Testis (tissue), 2 donors: ENCODE results near the gene TIAM1.

Experiments used
- CTCF ChIP-seq, 3 experiments: fragments of 450-650 bp in 2 of 3; fragments of 200-600 bp in 1 of 3; sonication (generic) in 1 of 3; IDR thresholded peaks; one replicate each; pipeline ENCODE4 v1.5.1; 2016 to 2019; ENCODE audit warnings: antibody characterized with exemption in 3 of 3, mild to moderate bottlenecking in 2 of 3, moderate library complexity in 1 of 3
- POLR2A ChIP-seq: fragments of 450-650 bp; IDR thresholded peaks from one replicate; pipeline ENCODE4 v1.6.1; 2017; ENCODE audit warnings: antibody characterized with exemption, mild to moderate bottlenecking, moderate library complexity

- TF ChIP-seq CTCF (IDR thresholded peaks at IDR 0.05) (no peak), POLR2A (no peak)
Observed at GRCh38 chr21:31335957-31336738, 7.9 kb downstream of the TIAM1 start.
